A673 (cell line): ENCODE results near the gene VAPA. TPM values are rescaled to one million over a fixed set of nuclear protein-coding genes. Genes with fewer than 3 reads are reported as not detected.
A peak's percentile ranks its signal among the peaks of the same experiment; 100 is the strongest.

ENCODE experiments used
- BruUV-seq: library from RNA; stranded (reverse); fragments of 400-500 nt; replicated peaks from 2 replicates; lab custom pipeline; 2021; lab: Mats Ljungman, UMichigan
- CTCF ChIA-PET: fragments of 300-600 bp; sonication (Branson Sonifier 250); formaldehyde crosslinking; loops from one replicate; lab custom pipeline; 2022; ENCODE audit warnings: antibody characterized with exemption; lab: Charles Lee
- POLR2A ChIA-PET: fragments of 300-600 bp; sonication (Branson Sonifier 250); formaldehyde crosslinking; loops from one replicate; lab custom pipeline; 2022; ENCODE audit warnings: antibody characterized with exemption; ENCODE audit not compliant: low non-redundant PET; lab: Charles Lee
- DNase-seq: peaks from one replicate; pipeline ENCODE4 v3.0.0-alpha.2; 2015; ENCODE audit warnings: low spot score
- H3K27ac ChIP-seq: fragments of 200-600 bp; sonication (generic); 2 replicates; pipeline ENCODE4 v1.5.1; 2016; ENCODE audit warnings: mixed run types, low read depth, mild to moderate bottlenecking, mixed read lengths, antibody characterized with exemption, low read length; ENCODE audit not compliant: poor library complexity, severe bottlenecking
- H3K27me3 ChIP-seq: fragments of 200-600 bp; sonication (generic); replicated peaks from 2 replicates; pipeline ENCODE4 v1.6.1; 2017; ENCODE audit warnings: mixed run types, low read depth, mild to moderate bottlenecking, mixed read lengths, antibody characterized with exemption, low read length; ENCODE audit not compliant: insufficient read depth, poor library complexity
- H3K36me3 ChIP-seq: fragments of 200-600 bp; sonication (generic); 2 replicates; pipeline ENCODE4 v1.6.1; 2016; ENCODE audit warnings: mixed run types, mild to moderate bottlenecking, mixed read lengths, antibody characterized with exemption, low read length; ENCODE audit not compliant: insufficient read depth, poor library complexity, severe bottlenecking
- H3K4me1 ChIP-seq: fragments of 200-600 bp; sonication (generic); 2 replicates; pipeline ENCODE4 v1.6.1; 2017; ENCODE audit warnings: mixed run types, mild to moderate bottlenecking, mixed read lengths, antibody characterized with exemption, low read length; ENCODE audit not compliant: insufficient read depth, poor library complexity, severe bottlenecking
- H3K4me3 ChIP-seq: fragments of 200-600 bp; sonication (generic); 2 replicates; pipeline ENCODE4 v1.5.1; 2016; ENCODE audit warnings: low read depth, mixed run types, mild to moderate bottlenecking, mixed read lengths, low read length; ENCODE audit not compliant: poor library complexity, severe bottlenecking
- H3K9me3 ChIP-seq: fragments of 200-600 bp; sonication (generic); 2 replicates; pipeline ENCODE4 v1.6.1; 2016; ENCODE audit warnings: mixed run types, low read depth, mild to moderate bottlenecking, mixed read lengths, antibody characterized with exemption, low read length; ENCODE audit not compliant: poor library complexity, severe bottlenecking
- EZH2 ChIP-seq: fragments of 200-600 bp; sonication (generic); IDR thresholded peaks from 2 replicates; pipeline ENCODE4 v1.6.1; 2017; ENCODE audit warnings: borderline replicate concordance, low read depth, mild to moderate bottlenecking, mixed read lengths, antibody characterized with exemption, low read length; ENCODE audit not compliant: poor library complexity, severe bottlenecking
- intact Hi-C: fragments of 100-400 bp; cut with micrococcal nuclease; formaldehyde crosslinking; loops from one replicate; pipeline ENCODE4 v1.10.0; 2022; ENCODE audit not compliant: unreplicated experiment
- total RNA-seq: library from RNA; stranded (reverse); gene quantifications from 2 replicates; pipeline ENCODE4 v1.2.3, GENCODE V29; 2021
- TF ChIP-seq, protein P1 (sequence below): fragments of 300-800, 200-600 bp; sonication (generic); conservative IDR thresholded peaks from 2 replicates; pipeline ENCODE4 v1.5.1; 2017; ENCODE audit warnings: low read depth, mild to moderate bottlenecking, antibody characterized with exemption, low read length, moderate library complexity, mixed read lengths

The VAPA gene
- total RNA-seq, 1 experiment from 2014 or later: 185 TPM

DNA sequence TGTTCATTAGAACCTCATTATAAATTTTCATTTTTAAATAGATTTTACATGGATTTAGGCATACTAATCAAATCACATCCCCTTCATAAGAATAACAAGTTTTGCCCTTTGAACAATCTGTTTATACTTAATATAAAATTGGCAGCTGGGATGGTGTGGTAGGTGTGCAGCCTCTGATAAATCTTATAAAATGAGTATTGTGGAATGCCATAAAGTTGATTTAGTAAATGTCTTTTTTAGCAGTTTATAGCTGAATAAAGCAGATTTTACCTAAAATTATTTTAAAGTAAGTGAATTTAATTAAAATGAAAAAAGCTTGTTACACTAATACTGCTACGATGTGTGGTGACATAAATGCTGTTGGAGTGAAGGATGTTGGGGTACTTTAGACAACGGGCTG lies 35.5 kb downstream of the VAPA start:
- intact Hi-C loops: loop anchor here (10.0 kb wide), 2 partner anchors 265 to 335 kb away; partner anchors contain the start of gene PPP4R1
- POLR2A ChIA-PET: interaction anchor here (0.6 kb wide), 1 partner anchor 154 kb away, joined by 16 read pairs; no protein-coding TSS in a partner anchor
- no peaks in the 10 kb centered on the region for H3K9me3 ChIP-seq
- no peak overlapping the region for H3K27ac ChIP-seq
- BruUV-seq: no TSS peak
- TF ChIP-seq, protein P1, sequence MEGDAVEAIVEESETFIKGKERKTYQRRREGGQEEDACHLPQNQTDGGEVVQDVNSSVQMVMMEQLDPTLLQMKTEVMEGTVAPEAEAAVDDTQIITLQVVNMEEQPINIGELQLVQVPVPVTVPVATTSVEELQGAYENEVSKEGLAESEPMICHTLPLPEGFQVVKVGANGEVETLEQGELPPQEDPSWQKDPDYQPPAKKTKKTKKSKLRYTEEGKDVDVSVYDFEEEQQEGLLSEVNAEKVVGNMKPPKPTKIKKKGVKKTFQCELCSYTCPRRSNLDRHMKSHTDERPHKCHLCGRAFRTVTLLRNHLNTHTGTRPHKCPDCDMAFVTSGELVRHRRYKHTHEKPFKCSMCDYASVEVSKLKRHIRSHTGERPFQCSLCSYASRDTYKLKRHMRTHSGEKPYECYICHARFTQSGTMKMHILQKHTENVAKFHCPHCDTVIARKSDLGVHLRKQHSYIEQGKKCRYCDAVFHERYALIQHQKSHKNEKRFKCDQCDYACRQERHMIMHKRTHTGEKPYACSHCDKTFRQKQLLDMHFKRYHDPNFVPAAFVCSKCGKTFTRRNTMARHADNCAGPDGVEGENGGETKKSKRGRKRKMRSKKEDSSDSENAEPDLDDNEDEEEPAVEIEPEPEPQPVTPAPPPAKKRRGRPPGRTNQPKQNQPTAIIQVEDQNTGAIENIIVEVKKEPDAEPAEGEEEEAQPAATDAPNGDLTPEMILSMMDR: no peak
- TF ChIP-seq EZH2: no peak
- H3K27me3 ChIP-seq: no peaks in the 10 kb centered on the region
- CTCF ChIA-PET: no interaction called here
- H3K36me3 ChIP-seq: peaks cover 51% of the 10 kb centered on the region
- no peak for DNase-seq
- H3K4me3 ChIP-seq: no peak overlapping the region
- H3K4me1 ChIP-seq: peaks cover 37% of the 10 kb centered on the region

DNA sequence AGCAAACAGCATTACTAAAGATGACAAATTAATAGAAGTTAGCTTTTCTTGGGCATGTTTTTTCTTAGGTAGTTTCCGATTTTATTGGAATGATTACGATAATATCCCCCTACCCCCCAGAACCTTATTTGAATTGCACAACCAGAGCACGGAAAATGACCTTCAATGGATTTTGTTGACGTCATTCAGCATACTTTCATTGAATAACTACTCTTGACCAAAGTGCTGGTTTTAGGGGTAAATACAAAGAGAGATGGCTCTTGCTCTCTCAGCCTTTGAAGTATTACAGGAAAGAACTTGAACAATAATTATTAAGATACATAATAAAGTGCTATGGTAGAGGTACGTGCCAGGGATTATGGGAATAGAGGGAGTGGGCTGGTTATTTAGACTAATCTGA lies 36.0 kb downstream of the VAPA start:
- Histone ChIP-seq H3K9me3 (no peaks in the 10 kb centered on the region), H3K36me3 (peaks cover 51% of the 10 kb centered on the region), H3K27me3 (no peaks in the 10 kb centered on the region), H3K4me3 (no peak overlapping the region), H3K4me1 (peaks cover 43% of the 10 kb centered on the region), H3K27ac (no peak overlapping the region)
- TF ChIP-seq, protein P1: no peak
- intact Hi-C loops: loop anchor here (10.0 kb wide), 2 partner anchors 265 to 335 kb away; partner anchors contain the start of gene PPP4R1
- DNase-seq: no peak
- BruUV-seq: no TSS peak
- CTCF ChIA-PET: no interaction called here
- POLR2A ChIA-PET: no interaction called here

DNA sequence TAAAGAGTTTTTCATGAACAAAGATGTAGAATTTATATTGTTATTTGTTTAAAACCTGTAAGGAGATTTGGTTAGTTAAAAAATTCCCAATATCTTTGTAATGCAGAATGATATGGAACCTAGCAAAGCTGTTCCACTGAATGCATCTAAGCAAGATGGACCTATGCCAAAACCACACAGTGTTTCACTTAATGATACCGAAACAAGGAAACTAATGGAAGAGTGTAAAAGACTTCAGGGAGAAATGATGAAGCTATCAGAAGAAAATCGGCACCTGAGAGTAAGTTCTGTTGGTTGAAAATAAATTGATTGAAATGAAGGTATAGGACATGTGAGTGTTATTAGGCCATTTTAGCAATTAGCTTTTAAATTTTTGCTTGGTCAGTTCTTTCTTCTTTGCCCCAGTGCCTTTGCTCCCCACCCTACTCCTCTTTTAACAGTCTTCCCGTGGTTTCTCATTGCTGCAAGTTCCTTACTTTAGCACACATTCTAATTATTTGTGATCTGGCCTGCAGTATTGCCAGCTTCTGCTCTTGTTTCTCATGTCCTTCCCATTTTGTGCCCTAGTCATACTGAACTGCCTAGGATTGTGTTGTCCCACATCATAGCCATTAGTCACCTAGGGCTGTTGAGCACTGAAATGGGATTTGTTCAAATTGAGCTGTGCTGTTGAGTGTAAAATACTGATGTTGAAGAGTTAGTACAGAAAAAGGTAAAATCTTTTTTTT lies 36.6 kb downstream of the VAPA start:
- Histone ChIP-seq H3K4me3 (no peak overlapping the region), H3K27me3 (no peaks in the 10 kb centered on the region), H3K4me1 (peaks cover 44% of the 10 kb centered on the region), H3K9me3 (no peaks in the 10 kb centered on the region), H3K36me3 (peaks cover 46% of the 10 kb centered on the region), H3K27ac (no peak overlapping the region)
- BruUV-seq: no TSS peak
- POLR2A ChIA-PET: no interaction called here
- TF ChIP-seq, protein P1: no peak
- TF ChIP-seq EZH2: no peak
- CTCF ChIA-PET: interaction anchor here (0.5 to 0.6 kb wide), 3 partner anchors 12 to 299 kb away, joined by 3 to 5 read pairs (median 4); no protein-coding TSS in a partner anchor
- DNase-seq: peak; percentile 44
- intact Hi-C loops: no loop called here
